ENCODE measurements around the gene TRABD.

- TF ChIP-seq POLR2A (IDR thresholded peaks at IDR 0.05; ENCODE audit: low read length) (no peak), GATA1 (IDR thresholded peaks at IDR 0.05; ENCODE audit: low read depth, low read length) (no peak)
Observed at GRCh38 chr22:50229370-50229769, 43.7 kb downstream of the TRABD start.

All from erythroblast (primary cell).